Body of pancreas (tissue), 4 donors: ENCODE measurements around the gene TNP1. TPM values are rescaled to one million over a fixed set of nuclear protein-coding genes. Genes with fewer than 3 reads are reported as not detected.

Experiments
- ATAC-seq: fragments of 150-250 bp; one replicate; pipeline ENCODE4 v1.9.1; 2016
- DNase-seq, 4 donors: peaks; one replicate each; pipeline ENCODE4 v3.0.0-alpha.2; 2019
- H3K27ac ChIP-seq, 4 donors: fragments of 200-600 bp; sonication (generic); 1 replicate in 3 of 4; 2 replicates in 1 of 4; pipeline versions ENCODE4 v1.5.1 to v1.6.1; 2016 to 2019; ENCODE audit warnings: mild to moderate bottlenecking in 1 of 4, mixed read lengths in 1 of 4, moderate library complexity in 1 of 4
- H3K27me3 ChIP-seq, 2 donors: fragments of 200-600 bp; sonication (generic); one replicate each; pipeline ENCODE4 v1.6.0; 2016; ENCODE audit warnings: mild to moderate bottlenecking in 1 of 2
- H3K36me3 ChIP-seq, 2 donors: fragments of 200-600 bp; sonication (generic); replicated peaks in 1 of 2; 2 replicates each; pipeline ENCODE4 v1.5.1; 2016; ENCODE audit warnings: low read depth in 2 of 2; ENCODE audit not compliant: insufficient read depth in 1 of 2
- H3K4me1 ChIP-seq: fragments of 200-600 bp; sonication (generic); one replicate; pipeline ENCODE4 v1.6.0; 2016
- H3K4me3 ChIP-seq, 2 donors: fragments of 200-600 bp; sonication (generic); 1 replicate in 1 of 2; 2 replicates in 1 of 2; pipeline ENCODE4 v1.5.1; 2016 to 2019
- H3K9me3 ChIP-seq, 3 donors: fragments of 200-600 bp; sonication (generic); 1 replicate in 2 of 3; 2 replicates in 1 of 3; pipeline ENCODE4 v1.5.1; 2016
- CTCF ChIP-seq, 7 experiments: fragments of 450-650 bp in 4 of 7; fragments of 200-600 bp in 3 of 7; sonication (generic) in 3 of 7; IDR thresholded peaks; one replicate each; pipeline ENCODE4 v1.5.1; 2016 to 2019; ENCODE audit warnings: antibody characterized with exemption in 7 of 7
- POLR2A ChIP-seq, 3 donors: fragments of 450-650 bp; IDR thresholded peaks; one replicate each; pipeline ENCODE4 v1.6.1; 2016; ENCODE audit warnings: antibody characterized with exemption in 3 of 3, mild to moderate bottlenecking in 2 of 3
- WGBS, 2 donors: methylation state at CpG; one replicate each; pipeline ENCODE4 v1.1.5; 2017; 5-methylcytosine and 5-hydroxymethylcytosine counted together
- intact Hi-C: fragments of 100-400 bp; cut with DNase I; formaldehyde crosslinking; loops from one replicate; pipeline ENCODE4 v1.15.1; 2023
- total RNA-seq, 2 donors: library from RNA; depleted of rRNA; stranded (reverse); fragments of >200 nt; gene quantifications; one replicate each; pipeline ENCODE4 v1.1.0, GENCODE V29; 2016

The TNP1 gene
- total RNA-seq, 2 donors from 2014 or later = not detected

- intact Hi-C loops = no loop called here
Observed at GRCh38 chr2:216872040-216872439, 12.2 kb upstream of the TNP1 start.

GRCh38 chr2:216871333-216871934 lies 11.6 kb upstream of the TNP1 start:
- Histone ChIP-seq H3K27me3 (no peaks in the 10 kb centered on the region), H3K4me1 (peaks cover 5% of the 10 kb centered on the region), H3K4me3 (no peak overlapping the region), H3K36me3 (no peaks in the 10 kb centered on the region), H3K27ac (no peak overlapping the region), H3K9me3 (no peaks in the 10 kb centered on the region)
- no peak for ATAC-seq
- DNase-seq = no peak
- 25 to 34% methylated on average over 4 of the region's 4 CpGs for WGBS, 2 donors
- TF ChIP-seq POLR2A (IDR thresholded peaks at IDR 0.05) (no peak), CTCF (IDR thresholded peaks at IDR 0.05) (no peak)
- intact Hi-C loops = no loop called here

More at GRCh38 chr2:216872040-216872439, 12.2 kb upstream of the TNP1 start:
- ATAC-seq = no peak
- TF ChIP-seq POLR2A (IDR thresholded peaks at IDR 0.05) = no peak
- TF ChIP-seq CTCF (IDR thresholded peaks at IDR 0.05) = no peak
- Histone ChIP-seq H3K27ac (no peak overlapping the region), H3K4me3 (no peak overlapping the region), H3K36me3 (no peaks in the 10 kb centered on the region), H3K4me1 (peaks cover 5% of the 10 kb centered on the region), H3K27me3 (no peaks in the 10 kb centered on the region), H3K9me3 (no peaks in the 10 kb centered on the region)
- WGBS, 2 donors = 76 to 83% methylated on average over 3 of the region's 3 CpGs
- DNase-seq = no peak

- no peaks in the 10 kb centered on the region for H3K27me3 ChIP-seq
- H3K27ac ChIP-seq = no peak overlapping the region
- no peaks in the 10 kb centered on the region for H3K9me3 ChIP-seq
- TF ChIP-seq CTCF (IDR thresholded peaks at IDR 0.05) (no peak), POLR2A (IDR thresholded peaks at IDR 0.05) (no peak)
- 84 to 94% methylated on average over 3 of the region's 3 CpGs for WGBS, 2 donors
- no peaks in the 10 kb centered on the region for H3K36me3 ChIP-seq
- intact Hi-C loops = no loop called here
- ATAC-seq (no peak), DNase-seq (no peak)
- peaks cover 5% of the 10 kb centered on the region for H3K4me1 ChIP-seq
- no peak overlapping the region for H3K4me3 ChIP-seq
Observed at GRCh38 chr2:216870508-216871332, 10.9 kb upstream of the TNP1 start.

GRCh38 chr2:216866515-216867095 lies 6.7 kb upstream of the TNP1 start:
- ATAC-seq (no peak), DNase-seq (no peak)

More at GRCh38 chr2:216866515-216867095, 6.7 kb upstream of the TNP1 start:
- whole genome bisulfite sequencing, 2 donors = 79 to 83% methylated on average over 3 of the region's 3 CpGs
- Histone ChIP-seq H3K27ac (no peak overlapping the region), H3K4me1 (peaks cover 5% of the 10 kb centered on the region), H3K27me3 (no peaks in the 10 kb centered on the region), H3K36me3 (no peaks in the 10 kb centered on the region), H3K4me3 (no peak overlapping the region), H3K9me3 (no peaks in the 10 kb centered on the region)
- TF ChIP-seq CTCF (IDR thresholded peaks at IDR 0.05) (no peak), POLR2A (IDR thresholded peaks at IDR 0.05) (no peak)
- intact Hi-C loops = no loop called here
